Fibroblast of the aortic adventitia (primary cell): Measurements from ENCODE around the gene OR7C1. TPM values are rescaled to one million over a fixed set of nuclear protein-coding genes. Genes with fewer than 3 reads are reported as not detected.

Source experiments
- DNase-seq: peaks from one replicate; pipeline ENCODE4 v3.0.0-alpha.2; 2010; ENCODE audit warnings: low read depth
- H3K4me3 ChIP-seq: 2 replicates; pipeline ENCODE4 v1.5.1; 2011; ENCODE audit warnings: low read depth, mild to moderate bottlenecking, control low read depth, low read length, moderate library complexity
- total RNA-seq: library from RNA; depleted of rRNA; stranded (reverse); fragments of >200 nt; gene quantifications from 2 replicates; pipeline ENCODE4 v1.2.3, GENCODE V29; 2012; ENCODE audit warnings: low replicate concordance
- TF ChIP-seq, protein P1 (sequence below): IDR thresholded peaks from 2 replicates; pipeline ENCODE4 v1.5.1; 2011; ENCODE audit warnings: mild to moderate bottlenecking, low read length, control low read depth, inconsistent platforms; ENCODE audit not compliant: insufficient read depth

Gene OR7C1
- not detected in 2 replicates for total RNA-seq

DNA sequence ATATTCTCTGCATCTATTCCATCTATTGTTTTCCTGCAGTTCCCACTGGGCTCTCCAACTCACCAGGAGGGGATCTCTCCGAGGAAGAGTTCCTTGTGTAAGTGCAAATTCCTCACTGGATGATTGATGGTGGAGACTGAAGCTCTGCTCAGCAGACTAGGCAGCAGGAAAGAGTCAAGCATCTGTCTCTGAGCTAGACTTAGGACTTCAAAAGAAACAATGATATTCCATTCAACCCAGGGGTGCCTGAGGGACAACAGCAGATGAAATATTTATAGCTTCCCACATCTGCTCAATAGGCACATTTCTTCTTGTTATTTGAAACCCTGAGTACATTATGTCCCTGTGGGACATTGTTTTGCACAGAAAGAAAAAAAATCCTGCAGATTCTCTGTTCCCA, at the start of gene OR7C1, which contains the start of gene OR7A5:
TSS of gene OR7C1 (minus strand) at position 175 of the 400 bp plus-strand sequence. CDS start 35,049 bp downstream, outside the sequence.
TSS of gene OR7A5 (minus strand) at position 175 of the 400 bp plus-strand sequence. CDS start 6,944 bp downstream, outside the sequence.
- TF ChIP-seq, protein P1, sequence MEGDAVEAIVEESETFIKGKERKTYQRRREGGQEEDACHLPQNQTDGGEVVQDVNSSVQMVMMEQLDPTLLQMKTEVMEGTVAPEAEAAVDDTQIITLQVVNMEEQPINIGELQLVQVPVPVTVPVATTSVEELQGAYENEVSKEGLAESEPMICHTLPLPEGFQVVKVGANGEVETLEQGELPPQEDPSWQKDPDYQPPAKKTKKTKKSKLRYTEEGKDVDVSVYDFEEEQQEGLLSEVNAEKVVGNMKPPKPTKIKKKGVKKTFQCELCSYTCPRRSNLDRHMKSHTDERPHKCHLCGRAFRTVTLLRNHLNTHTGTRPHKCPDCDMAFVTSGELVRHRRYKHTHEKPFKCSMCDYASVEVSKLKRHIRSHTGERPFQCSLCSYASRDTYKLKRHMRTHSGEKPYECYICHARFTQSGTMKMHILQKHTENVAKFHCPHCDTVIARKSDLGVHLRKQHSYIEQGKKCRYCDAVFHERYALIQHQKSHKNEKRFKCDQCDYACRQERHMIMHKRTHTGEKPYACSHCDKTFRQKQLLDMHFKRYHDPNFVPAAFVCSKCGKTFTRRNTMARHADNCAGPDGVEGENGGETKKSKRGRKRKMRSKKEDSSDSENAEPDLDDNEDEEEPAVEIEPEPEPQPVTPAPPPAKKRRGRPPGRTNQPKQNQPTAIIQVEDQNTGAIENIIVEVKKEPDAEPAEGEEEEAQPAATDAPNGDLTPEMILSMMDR = no peak
- no peak for DNase-seq
- H3K4me3 ChIP-seq = no peak within 1 kb of the TSS

DNA sequence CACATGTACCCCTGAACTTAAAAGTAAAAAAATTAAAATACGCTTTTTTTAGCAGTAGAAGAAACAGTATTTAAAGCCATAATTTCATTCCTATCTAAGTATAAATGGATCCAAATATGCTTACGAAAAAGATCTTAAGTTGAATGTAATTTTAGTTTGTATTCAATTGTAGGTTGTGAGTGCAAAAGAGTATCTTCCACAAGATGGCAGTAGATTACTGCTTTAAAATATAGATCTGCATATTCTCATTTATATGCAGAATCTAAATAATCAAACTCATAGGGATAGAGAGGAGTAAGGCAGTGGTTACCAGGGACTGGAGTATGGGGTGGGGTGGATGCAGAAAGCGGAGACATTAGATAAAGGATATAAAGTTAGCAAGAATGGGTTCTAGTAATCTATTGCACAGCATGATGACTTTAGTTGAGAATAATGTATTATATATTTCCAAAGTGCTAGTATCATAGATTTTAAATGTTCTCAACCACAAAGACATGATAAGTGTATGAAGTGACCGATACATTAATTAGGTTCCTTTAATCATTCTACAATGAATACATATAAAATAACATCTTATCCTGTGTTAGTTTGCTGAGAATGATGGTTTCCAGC, 36.7 kb upstream of the OR7C1 start:
- peak; percentile 23 for DNase-seq
- TF ChIP-seq, protein P1 = peak; percentile 48
- H3K4me3 ChIP-seq = no peak overlapping the region

GRCh38 chr19:14868497-14868896, 33.5 kb upstream of the OR7C1 start:
- no peak overlapping the region for H3K4me3 ChIP-seq
- TF ChIP-seq, protein P1 = no peak

DNA sequence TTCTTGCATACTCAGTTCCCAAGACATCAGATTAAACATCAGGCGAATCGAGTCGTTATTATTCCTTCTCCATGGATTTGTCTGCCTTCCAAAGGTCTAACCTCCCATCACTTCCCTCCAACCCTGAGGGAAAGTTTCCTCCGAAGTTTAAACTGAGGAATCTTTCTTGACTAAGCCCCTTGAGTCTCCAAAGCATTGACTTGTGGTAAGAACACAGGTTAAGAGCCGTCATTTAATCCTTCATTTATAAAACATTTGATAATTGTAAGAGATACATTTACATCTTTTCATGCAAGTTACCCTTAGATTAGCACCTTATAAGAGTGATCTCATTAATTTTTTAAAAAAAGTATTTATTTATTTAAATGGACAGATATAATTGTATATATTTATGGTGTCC, 13.8 kb upstream of the OR7C1 start, which contains the start of gene OR7A10:
TSS of gene OR7A10 (minus strand) at position 101 of the 400 bp plus-strand sequence. CDS start 7,045 bp downstream, outside the sequence.
- DNase-seq = no peak
- TF ChIP-seq, protein P1 = no peak
- H3K4me3 ChIP-seq = no peak within 1 kb of the TSS

More at GRCh38 chr19:14868497-14868896, 33.5 kb upstream of the OR7C1 start:
- no peak for DNase-seq

DNA sequence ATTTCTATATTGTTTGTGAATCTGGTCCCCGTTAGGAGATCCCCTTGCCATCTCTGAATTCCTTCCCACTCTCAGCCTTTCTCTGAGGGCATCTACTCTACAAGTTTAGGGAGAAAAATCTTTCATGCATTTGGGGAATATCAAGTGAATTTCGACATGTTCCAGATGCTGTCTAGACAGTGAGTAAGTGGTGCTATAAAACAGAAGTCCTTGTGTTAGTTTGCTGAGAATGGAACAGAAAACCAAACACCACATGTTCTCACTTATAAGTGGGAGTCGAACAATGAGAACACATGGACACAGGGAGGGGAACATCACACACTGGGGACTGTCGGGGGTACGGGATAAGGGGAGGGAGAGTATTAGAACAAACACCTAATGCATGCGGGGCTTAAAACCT, 8.6 kb upstream of the OR7C1 start:
- no peak for DNase-seq
- TF ChIP-seq, protein P1 = no peak

DNA sequence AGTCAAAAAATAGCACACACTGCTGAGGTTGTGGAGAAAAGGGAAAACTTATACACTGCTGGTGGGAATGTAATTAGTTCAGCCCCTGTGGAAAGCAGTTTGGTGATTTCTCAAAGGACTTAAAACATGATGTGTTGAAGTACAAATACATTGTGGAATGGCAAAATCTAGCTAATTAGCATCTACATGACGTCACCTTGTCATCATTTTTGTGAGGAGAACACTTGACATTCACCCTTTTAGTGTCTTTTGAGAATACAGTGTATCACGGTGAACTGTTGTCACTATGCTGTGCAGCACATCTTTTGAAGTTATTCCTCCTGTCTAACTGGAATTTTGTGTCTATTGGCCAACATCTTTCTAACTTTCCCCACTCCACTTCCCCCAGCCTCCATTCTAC, 8.2 kb upstream of the OR7C1 start:
- no peak overlapping the region for H3K4me3 ChIP-seq
- TF ChIP-seq, protein P1 = no peak
- no peak for DNase-seq

More for the DNA sequence above, 8.6 kb upstream of the OR7C1 start:
- no peak overlapping the region for H3K4me3 ChIP-seq
